SK-N-SH (cell line): Measurements from ENCODE around the gene FNDC4. TPM values are rescaled to one million over a fixed set of nuclear protein-coding genes. Genes with fewer than 3 reads are reported as not detected.

ENCODE experiments used
- polyA plus RNA-seq, 3 experiments: library from polyadenylated mRNA; depleted of rRNA; stranded (reverse); fragments of >200 nt; gene quantifications; 2 replicates each; pipeline ENCODE4 v1.2.3, GENCODE V29; 2012
- small RNA-seq, 7 experiments: library from RNA; depleted of rRNA; stranded (forward); fragments of <200 nt; gene quantifications; one replicate each; pipeline ENCODE3, GENCODE V24; 2012

The FNDC4 gene
- polyA plus RNA-seq, 1 of the 3 experiments (the other 2 are of a cell fraction) = 27.0 TPM

Small RNA genes within 50 kb of the gene (small RNA-seq; reads per million reads assigned to genes)
- 0 reads per million in 7 experiments for gene RNU6-986P

Other genes with a start within 250 kb of the FNDC4 start
- gene SLC30A3, start 232.2 kb downstream of the FNDC4 start, polyA plus RNA-seq (2012; rRNA removed) = 0.68 and 1.1 TPM in 2 replicates
- gene DNAJC5G, start 219.8 kb downstream of the FNDC4 start, polyA plus RNA-seq (2012; rRNA removed) = 0.18 TPM in 1 of 2 replicates, not detected in the other
- 0.28 and 0.36 TPM in 2 replicates for gene TRIM54, start 212.8 kb downstream of the FNDC4 start, polyA plus RNA-seq (2012; rRNA removed)
- gene UCN, start 186.8 kb downstream of the FNDC4 start, polyA plus RNA-seq (2012; rRNA removed) = 2.8 and 2.9 TPM in 2 replicates
- gene MPV17, start 172.1 kb downstream of the FNDC4 start, polyA plus RNA-seq (2012; rRNA removed) = 255 and 265 TPM in 2 replicates
- 65.8 and 76.0 TPM in 2 replicates for gene GTF3C2, start 138.4 kb downstream of the FNDC4 start, polyA plus RNA-seq (2012; rRNA removed)
- gene EIF2B4, start 124.9 kb downstream of the FNDC4 start, polyA plus RNA-seq (2012; rRNA removed) = 51.7 and 56.0 TPM in 2 replicates
- 128 and 145 TPM in 2 replicates for gene SNX17, start 124.6 kb downstream of the FNDC4 start, polyA plus RNA-seq (2012; rRNA removed)
- gene ZNF513, start 114.5 kb downstream of the FNDC4 start, polyA plus RNA-seq (2012; rRNA removed) = 53.8 and 63.7 TPM in 2 replicates
- gene PPM1G, start 85.6 kb downstream of the FNDC4 start, polyA plus RNA-seq (2012; rRNA removed) = 99.7 and 113 TPM in 2 replicates
- 182 and 227 TPM in 2 replicates for gene NRBP1, start 66.6 kb downstream of the FNDC4 start, polyA plus RNA-seq (2012; rRNA removed)
- gene KRTCAP3, start 52.8 kb downstream of the FNDC4 start, polyA plus RNA-seq (2012; rRNA removed) = 3.6 and 4.1 TPM in 2 replicates
- gene IFT172, start 5.5 kb downstream of the FNDC4 start, polyA plus RNA-seq (2012; rRNA removed) = 28.2 and 31.3 TPM in 2 replicates
- gene GCKR, start 1.6 kb upstream of the FNDC4 start, polyA plus RNA-seq (2012; rRNA removed) = 0.18 and 0.67 TPM in 2 replicates
- gene ZNF512, start 87.8 kb upstream of the FNDC4 start, polyA plus RNA-seq (2012; rRNA removed) = 22.3 and 36.5 TPM in 2 replicates
- gene CCDC121, start 133.8 kb upstream of the FNDC4 start, polyA plus RNA-seq (2012; rRNA removed) = 2.3 and 2.7 TPM in 2 replicates
- gene GPN1, start 133.8 kb upstream of the FNDC4 start, polyA plus RNA-seq (2012; rRNA removed) = 74.0 and 92.8 TPM in 2 replicates
- 49.7 and 69.3 TPM in 2 replicates for gene SUPT7L, start 168.4 kb upstream of the FNDC4 start, polyA plus RNA-seq (2012; rRNA removed)
- gene SLC4A1AP, start 168.7 kb upstream of the FNDC4 start, polyA plus RNA-seq (2012; rRNA removed) = 9.4 and 9.8 TPM in 2 replicates